Hepatocyte (in vitro differentiated cells): ENCODE data around the gene CAMKK1.

ENCODE experiments used
- EZH2 ChIP-seq: fragments of 200-600 bp; sonication (generic); IDR thresholded peaks from 2 replicates; pipeline ENCODE4 v1.6.1; 2016; ENCODE audit warnings: antibody characterized with exemption, mild to moderate bottlenecking, borderline replicate concordance
- EZH2phosphoT487 ChIP-seq: fragments of 200-600 bp; sonication (generic); IDR thresholded peaks from one replicate; pipeline ENCODE4 v1.6.1; 2018; ENCODE audit warnings: antibody characterized with exemption, mild to moderate bottlenecking, low read depth, moderate library complexity; ENCODE audit not compliant: unreplicated experiment, severe bottlenecking
- TF ChIP-seq, protein P1 (sequence below): fragments of 200-600 bp; sonication (generic); IDR thresholded peaks from 2 replicates; pipeline ENCODE4 v1.5.1; 2016; ENCODE audit warnings: antibody characterized with exemption, mild to moderate bottlenecking; ENCODE audit not compliant: poor library complexity

- TF ChIP-seq, protein P1, sequence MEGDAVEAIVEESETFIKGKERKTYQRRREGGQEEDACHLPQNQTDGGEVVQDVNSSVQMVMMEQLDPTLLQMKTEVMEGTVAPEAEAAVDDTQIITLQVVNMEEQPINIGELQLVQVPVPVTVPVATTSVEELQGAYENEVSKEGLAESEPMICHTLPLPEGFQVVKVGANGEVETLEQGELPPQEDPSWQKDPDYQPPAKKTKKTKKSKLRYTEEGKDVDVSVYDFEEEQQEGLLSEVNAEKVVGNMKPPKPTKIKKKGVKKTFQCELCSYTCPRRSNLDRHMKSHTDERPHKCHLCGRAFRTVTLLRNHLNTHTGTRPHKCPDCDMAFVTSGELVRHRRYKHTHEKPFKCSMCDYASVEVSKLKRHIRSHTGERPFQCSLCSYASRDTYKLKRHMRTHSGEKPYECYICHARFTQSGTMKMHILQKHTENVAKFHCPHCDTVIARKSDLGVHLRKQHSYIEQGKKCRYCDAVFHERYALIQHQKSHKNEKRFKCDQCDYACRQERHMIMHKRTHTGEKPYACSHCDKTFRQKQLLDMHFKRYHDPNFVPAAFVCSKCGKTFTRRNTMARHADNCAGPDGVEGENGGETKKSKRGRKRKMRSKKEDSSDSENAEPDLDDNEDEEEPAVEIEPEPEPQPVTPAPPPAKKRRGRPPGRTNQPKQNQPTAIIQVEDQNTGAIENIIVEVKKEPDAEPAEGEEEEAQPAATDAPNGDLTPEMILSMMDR = peak; percentile 99
- TF ChIP-seq EZH2phosphoT487 (no peak), EZH2 (no peak)
These were observed 47.0 kb downstream of the CAMKK1 start, which contains the start of gene NCBP3 for GRCh38 chr17:3845621-3846436.
